ENCODE measurements around the gene NUP85.
A peak's percentile ranks its signal among the peaks of the same experiment; 100 is the strongest.

The NUP85 gene

GRCh38 chr17:75240394-75241142 lies 35.1 kb downstream of the NUP85 start:
- no peak overlapping the region for H2AFZ ChIP-seq (ENCODE audit: low read length)
- H4K91ac ChIP-seq (ENCODE audit: low read depth, low read length, poor library complexity) = no peak overlapping the region
- WGBS, 2 donors (ENCODE audit: extremely low coverage in 2 of 2, insufficient read length in 2 of 2, insufficient replicate concordance in 1 of 2) = no CpG with 5 or more reads among the region's 23 CpGs
- H3K9ac ChIP-seq (ENCODE audit: low read depth, low read length, poor library complexity) = peak overlapping the region; percentile 78
- no peak overlapping the region for H3K4me2 ChIP-seq (ENCODE audit: insufficient read depth, low read length, poor library complexity, severe bottlenecking)
- peak overlapping the region; percentile 37 for H3K23ac ChIP-seq (ENCODE audit: low read depth, low read length, poor library complexity)
- H2BK12ac ChIP-seq (ENCODE audit: low read length) = no peak overlapping the region
- peaks cover 0 to 8% of the 10 kb centered on the region in 2 donors for H3K4me1 ChIP-seq (ENCODE audit: control insufficient read depth in 2 of 2, insufficient read depth in 1 of 2, low read depth in 1 of 2, low read length in 2 of 2)
- H2BK15ac ChIP-seq (ENCODE audit: low read length) = no peak overlapping the region
- no peaks in the 10 kb centered on the region for H3K27me3 ChIP-seq (ENCODE audit: control insufficient read depth in 3 of 3, insufficient read depth in 3 of 3, low read depth in 1 of 3, low read length in 3 of 3)
- peak overlapping the region; percentile 69 for H3K18ac ChIP-seq (ENCODE audit: low read length)
- H4K8ac ChIP-seq (ENCODE audit: low read depth, low read length) = no peak overlapping the region
- no peak overlapping the region for H2BK120ac ChIP-seq (ENCODE audit: low read depth, low read length)
- H3K4me3 ChIP-seq (ENCODE audit: low read length in 2 of 2) = no peak overlapping the region
- peak overlapping the region; percentile 11 for H2BK5ac ChIP-seq (ENCODE audit: low read length)
- H3K79me1 ChIP-seq (ENCODE audit: low read depth, low read length) = no peaks in the 10 kb centered on the region
- no peak overlapping the region for H3K14ac ChIP-seq (ENCODE audit: low read length)
- H3K36me3 ChIP-seq (replicated peaks in 1 of 2; ENCODE audit: control insufficient read depth in 2 of 2, insufficient read depth in 2 of 2, low read length in 2 of 2) = peaks cover 66 to 99% of the 10 kb centered on the region in 2 donors
- peak overlapping the region; percentile 55 for H3K27ac ChIP-seq (replicated peaks; ENCODE audit: low read length)
- H2AK5ac ChIP-seq (ENCODE audit: low read depth, low read length) = peak overlapping the region; percentile 72
- H3K4ac ChIP-seq (ENCODE audit: low read length) = no peak overlapping the region
- peak; percentile 63 for DNase-seq (ENCODE audit: low spot score)
- no peaks in the 10 kb centered on the region for H3K9me3 ChIP-seq (replicated peaks in 1 of 2; ENCODE audit: control insufficient read depth in 2 of 2, insufficient read depth in 1 of 2, low read depth in 1 of 2, low read length in 2 of 2)

DNA sequence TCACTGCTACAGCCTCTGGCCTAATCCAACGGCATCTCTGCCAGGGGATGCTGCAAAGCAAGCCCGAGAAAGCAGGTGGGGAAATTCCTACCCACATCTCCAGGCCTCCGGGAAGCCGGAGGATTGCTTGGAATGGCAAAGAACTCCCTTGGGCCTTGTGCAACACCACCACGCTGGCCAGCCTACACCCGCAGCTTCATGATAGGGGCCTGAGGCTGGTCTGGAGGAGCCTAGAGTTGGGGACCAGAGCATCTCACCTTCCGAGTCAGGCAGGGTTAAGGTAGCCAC lies 35.6 kb downstream of the NUP85 start:
- Histone ChIP-seq H3K27me3 (ENCODE audit: control insufficient read depth in 3 of 3, insufficient read depth in 3 of 3, low read depth in 1 of 3, low read length in 3 of 3) (no peaks in the 10 kb centered on the region), H3K79me1 (ENCODE audit: low read depth, low read length) (peaks cover 2% of the 10 kb centered on the region), H2BK120ac (ENCODE audit: low read depth, low read length) (no peak overlapping the region), H4K8ac (ENCODE audit: low read depth, low read length) (no peak overlapping the region), H3K4me3 (ENCODE audit: low read length in 2 of 2) (no peak overlapping the region), H2BK12ac (ENCODE audit: low read length) (no peak overlapping the region), H3K36me3 (replicated peaks in 1 of 2; ENCODE audit: control insufficient read depth in 2 of 2, insufficient read depth in 2 of 2, low read length in 2 of 2) (peaks cover 71 to 99% of the 10 kb centered on the region in 2 donors), H2AFZ (ENCODE audit: low read length) (no peak overlapping the region), H4K91ac (ENCODE audit: low read depth, low read length, poor library complexity) (no peak overlapping the region), H3K9ac (ENCODE audit: low read depth, low read length, poor library complexity) (peak overlapping the region; percentile 78), H3K9me3 (replicated peaks in 1 of 2; ENCODE audit: control insufficient read depth in 2 of 2, insufficient read depth in 1 of 2, low read depth in 1 of 2, low read length in 2 of 2) (no peaks in the 10 kb centered on the region), H3K18ac (ENCODE audit: low read length) (peak overlapping the region; percentile 15), H2BK5ac (ENCODE audit: low read length) (no peak overlapping the region), H2AK5ac (ENCODE audit: low read depth, low read length) (peak overlapping the region; percentile 72), H3K4me1 (ENCODE audit: control insufficient read depth in 2 of 2, insufficient read depth in 1 of 2, low read depth in 1 of 2, low read length in 2 of 2) (peaks cover 0 to 8% of the 10 kb centered on the region in 2 donors), H2BK15ac (ENCODE audit: low read length) (no peak overlapping the region), H3K27ac (replicated peaks; ENCODE audit: low read length) (peak overlapping the region; percentile 40), H3K4me2 (ENCODE audit: insufficient read depth, low read length, poor library complexity, severe bottlenecking) (no peak overlapping the region), H3K14ac (ENCODE audit: low read length) (no peak overlapping the region), H3K23ac (ENCODE audit: low read depth, low read length, poor library complexity) (peak overlapping the region; percentile 37), H3K4ac (ENCODE audit: low read length) (no peak overlapping the region)
- no peak for DNase-seq (ENCODE audit: low spot score)
- WGBS, 2 donors (ENCODE audit: extremely low coverage in 2 of 2, insufficient read length in 2 of 2, insufficient replicate concordance in 1 of 2) = no CpG with 5 or more reads among the region's 7 CpGs

- Histone ChIP-seq H2BK15ac (ENCODE audit: low read length) (no peak overlapping the region), H3K4me1 (ENCODE audit: control insufficient read depth in 2 of 2, insufficient read depth in 1 of 2, low read depth in 1 of 2, low read length in 2 of 2) (peaks cover 0 to 8% of the 10 kb centered on the region in 2 donors), H3K9ac (ENCODE audit: low read depth, low read length, poor library complexity) (no peak overlapping the region), H3K27me3 (ENCODE audit: control insufficient read depth in 3 of 3, insufficient read depth in 3 of 3, low read depth in 1 of 3, low read length in 3 of 3) (no peaks in the 10 kb centered on the region), H4K8ac (ENCODE audit: low read depth, low read length) (no peak overlapping the region), H3K79me1 (ENCODE audit: low read depth, low read length) (peaks cover 6% of the 10 kb centered on the region), H4K91ac (ENCODE audit: low read depth, low read length, poor library complexity) (no peak overlapping the region), H3K36me3 (replicated peaks in 1 of 2; ENCODE audit: control insufficient read depth in 2 of 2, insufficient read depth in 2 of 2, low read length in 2 of 2) (peaks cover 73 to 99% of the 10 kb centered on the region in 2 donors), H3K4me2 (ENCODE audit: insufficient read depth, low read length, poor library complexity, severe bottlenecking) (no peak overlapping the region), H3K9me3 (replicated peaks in 1 of 2; ENCODE audit: control insufficient read depth in 2 of 2, insufficient read depth in 1 of 2, low read depth in 1 of 2, low read length in 2 of 2) (no peaks in the 10 kb centered on the region), H2BK120ac (ENCODE audit: low read depth, low read length) (no peak overlapping the region), H2BK5ac (ENCODE audit: low read length) (no peak overlapping the region), H3K23ac (ENCODE audit: low read depth, low read length, poor library complexity) (no peak overlapping the region), H3K18ac (ENCODE audit: low read length) (no peak overlapping the region), H3K27ac (replicated peaks; ENCODE audit: low read length) (no peak overlapping the region), H2AK5ac (ENCODE audit: low read depth, low read length) (no peak overlapping the region), H3K14ac (ENCODE audit: low read length) (no peak overlapping the region), H3K4ac (ENCODE audit: low read length) (no peak overlapping the region), H3K4me3 (ENCODE audit: low read length in 2 of 2) (no peak overlapping the region), H2AFZ (ENCODE audit: low read length) (no peak overlapping the region), H2BK12ac (ENCODE audit: low read length) (no peak overlapping the region)
- WGBS, 2 donors (ENCODE audit: extremely low coverage in 2 of 2, insufficient read length in 2 of 2, insufficient replicate concordance in 1 of 2) = no CpG with 5 or more reads among the region's 9 CpGs
- DNase-seq (ENCODE audit: low spot score) = no peak
These were observed 36.0 kb downstream of the NUP85 start for GRCh38 chr17:75241502-75241901.

DNA sequence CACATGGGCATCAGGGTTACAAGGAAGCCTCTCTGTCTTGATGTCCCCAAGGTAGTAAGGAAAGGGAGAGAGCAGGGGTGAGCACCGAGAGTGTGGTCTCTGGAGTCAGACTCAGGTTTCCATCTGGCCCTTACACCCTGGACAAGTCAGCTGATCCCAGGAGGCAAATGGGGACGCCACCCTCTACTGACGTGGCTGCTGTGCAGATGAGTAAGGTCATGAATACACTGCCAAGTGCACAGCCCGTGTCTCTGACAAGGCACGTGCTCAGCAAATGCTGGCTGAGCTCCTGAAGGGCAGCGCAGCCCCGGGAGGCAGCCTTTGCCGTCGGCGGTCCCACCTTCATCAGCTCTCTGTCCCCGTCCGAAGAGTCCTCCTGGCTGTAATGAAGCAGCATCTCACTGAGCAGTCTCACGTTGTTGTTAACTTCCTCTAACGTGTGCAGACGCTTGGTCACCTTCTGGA lies 36.5 kb downstream of the NUP85 start:
- no peak overlapping the region for H2BK15ac ChIP-seq (ENCODE audit: low read length)
- no peak overlapping the region for H3K27ac ChIP-seq (replicated peaks; ENCODE audit: low read length)
- H3K4me2 ChIP-seq (ENCODE audit: insufficient read depth, low read length, poor library complexity, severe bottlenecking) = no peak overlapping the region
- DNase-seq (ENCODE audit: low spot score) = no peak
- H3K14ac ChIP-seq (ENCODE audit: low read length) = no peak overlapping the region
- H2BK5ac ChIP-seq (ENCODE audit: low read length) = no peak overlapping the region
- peaks cover 0 to 8% of the 10 kb centered on the region in 2 donors for H3K4me1 ChIP-seq (ENCODE audit: control insufficient read depth in 2 of 2, insufficient read depth in 1 of 2, low read depth in 1 of 2, low read length in 2 of 2)
- H2BK12ac ChIP-seq (ENCODE audit: low read length) = no peak overlapping the region
- no peak overlapping the region for H3K4ac ChIP-seq (ENCODE audit: low read length)
- H3K4me3 ChIP-seq (ENCODE audit: low read length in 2 of 2) = no peak overlapping the region
- H2AK5ac ChIP-seq (ENCODE audit: low read depth, low read length) = no peak overlapping the region
- H2BK120ac ChIP-seq (ENCODE audit: low read depth, low read length) = no peak overlapping the region
- no peak overlapping the region for H3K18ac ChIP-seq (ENCODE audit: low read length)
- no peaks in the 10 kb centered on the region for H3K27me3 ChIP-seq (ENCODE audit: control insufficient read depth in 3 of 3, insufficient read depth in 3 of 3, low read depth in 1 of 3, low read length in 3 of 3)
- no peak overlapping the region for H4K91ac ChIP-seq (ENCODE audit: low read depth, low read length, poor library complexity)
- H4K8ac ChIP-seq (ENCODE audit: low read depth, low read length) = no peak overlapping the region
- no peak overlapping the region for H3K23ac ChIP-seq (ENCODE audit: low read depth, low read length, poor library complexity)
- H2AFZ ChIP-seq (ENCODE audit: low read length) = no peak overlapping the region
- peaks cover 6% of the 10 kb centered on the region for H3K79me1 ChIP-seq (ENCODE audit: low read depth, low read length)
- no peak overlapping the region for H3K9ac ChIP-seq (ENCODE audit: low read depth, low read length, poor library complexity)
- no CpG with 5 or more reads among the region's 15 CpGs for WGBS, 2 donors (ENCODE audit: extremely low coverage in 2 of 2, insufficient read length in 2 of 2, insufficient replicate concordance in 1 of 2)
- peaks cover 69 to 97% of the 10 kb centered on the region in 2 donors for H3K36me3 ChIP-seq (replicated peaks in 1 of 2; ENCODE audit: control insufficient read depth in 2 of 2, insufficient read depth in 2 of 2, low read length in 2 of 2)
- H3K9me3 ChIP-seq (replicated peaks in 1 of 2; ENCODE audit: control insufficient read depth in 2 of 2, insufficient read depth in 1 of 2, low read depth in 1 of 2, low read length in 2 of 2) = no peaks in the 10 kb centered on the region

Measured in neuronal stem cell (in vitro differentiated cells).